Measurements from ENCODE around the gene INTU.
"Not testable (repeated sequence)": the region's sequence is repeated elsewhere in the genome, so short reads cannot be mapped to it uniquely, and the experiment has no call there.

INTU gene

DNA sequence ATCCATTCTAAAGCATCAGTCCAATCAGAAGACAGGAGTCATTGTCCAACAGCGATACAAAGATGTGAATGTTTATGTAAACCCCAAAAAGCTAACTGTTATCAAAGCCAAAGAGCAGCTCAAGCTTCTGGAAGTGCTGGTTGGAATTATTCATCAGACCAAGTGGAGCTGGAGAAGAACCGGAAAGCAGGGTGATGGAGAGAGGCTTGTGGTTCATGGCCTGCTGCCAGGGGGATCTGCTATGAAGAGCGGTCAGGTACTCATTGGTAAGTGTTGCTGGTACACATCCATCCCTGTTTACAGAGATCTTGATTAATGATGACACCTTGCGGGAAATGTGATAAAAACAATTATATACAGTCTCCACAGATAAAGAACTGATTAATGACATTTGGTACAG, 11.0 kb downstream of the INTU start:
- no peak for DNase-seq (ENCODE audit: low read depth in 2 of 2)

DNA sequence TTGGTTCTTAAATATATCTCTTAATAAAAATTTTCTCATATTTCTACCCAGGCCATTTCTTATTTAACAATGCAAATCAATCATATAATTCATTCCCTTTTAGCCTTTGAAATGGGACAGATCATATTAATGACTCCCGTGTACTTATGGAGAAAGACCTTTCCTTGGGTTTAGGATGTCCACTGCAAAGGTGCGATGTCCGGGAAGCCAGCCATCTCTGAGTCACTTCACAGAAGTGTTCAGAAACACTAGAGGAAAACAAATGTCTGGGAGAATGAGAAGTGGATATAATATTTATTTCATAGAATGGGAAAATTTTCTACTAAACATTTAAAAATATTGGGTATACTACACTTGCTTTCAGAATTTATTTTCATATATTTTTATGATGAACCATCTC, 15.3 kb downstream of the INTU start:
- DNase-seq (ENCODE audit: low read depth in 2 of 2), result no peak

DNA sequence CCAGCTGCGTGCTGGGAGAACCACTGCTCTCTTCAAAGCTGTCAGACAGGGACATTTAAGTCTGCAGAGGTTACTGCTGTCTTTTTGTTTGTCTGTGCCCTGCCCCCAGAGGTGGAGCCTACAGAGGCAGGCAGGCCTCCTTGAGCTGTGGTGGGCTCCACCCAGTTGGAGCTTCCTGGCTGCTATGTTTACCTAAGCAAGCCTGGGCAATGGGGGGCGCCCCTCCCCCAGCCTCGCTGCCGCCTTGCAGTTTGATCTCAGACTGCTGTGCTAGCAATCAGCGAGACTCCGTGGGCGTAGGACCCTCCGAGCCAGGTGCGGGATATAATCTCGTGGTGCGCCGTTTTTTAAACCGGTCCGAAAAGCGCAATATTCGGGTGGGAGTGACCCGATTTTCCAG, 22.8 kb downstream of the INTU start:
- not testable (repeated sequence) for DNase-seq (ENCODE audit: low read depth in 2 of 2)

DNA sequence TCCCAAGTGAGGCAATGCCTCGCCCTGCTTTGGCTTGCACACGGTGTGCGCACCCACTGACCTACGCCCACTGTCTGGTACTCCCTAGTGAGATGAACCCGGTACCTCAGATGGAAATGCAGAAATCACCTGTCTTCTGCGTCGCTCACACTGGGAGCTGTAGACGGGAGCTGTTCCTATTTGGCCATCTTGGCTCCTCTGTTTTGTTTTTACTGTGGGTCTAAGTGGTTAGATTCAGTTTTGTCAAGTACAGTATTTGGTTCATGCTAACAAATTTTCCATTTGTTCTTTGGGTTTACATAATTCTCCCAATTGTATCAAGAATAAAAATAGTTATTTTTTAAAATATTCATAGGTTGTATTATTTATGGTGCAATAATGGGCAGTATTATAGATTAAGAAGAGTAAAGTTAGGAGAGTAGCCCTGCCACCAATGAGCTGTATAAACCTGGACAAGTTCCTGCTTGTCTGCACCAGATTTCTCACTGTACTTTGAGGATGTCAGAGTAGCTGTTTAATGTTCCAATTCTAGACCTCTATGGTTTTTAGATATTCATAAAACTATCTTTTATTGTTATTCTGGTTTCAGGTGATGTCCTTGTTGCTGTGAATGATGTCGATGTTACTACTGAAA, 23.4 kb downstream of the INTU start:
- DNase-seq (ENCODE audit: low read depth in 2 of 2), result no peak

DNA sequence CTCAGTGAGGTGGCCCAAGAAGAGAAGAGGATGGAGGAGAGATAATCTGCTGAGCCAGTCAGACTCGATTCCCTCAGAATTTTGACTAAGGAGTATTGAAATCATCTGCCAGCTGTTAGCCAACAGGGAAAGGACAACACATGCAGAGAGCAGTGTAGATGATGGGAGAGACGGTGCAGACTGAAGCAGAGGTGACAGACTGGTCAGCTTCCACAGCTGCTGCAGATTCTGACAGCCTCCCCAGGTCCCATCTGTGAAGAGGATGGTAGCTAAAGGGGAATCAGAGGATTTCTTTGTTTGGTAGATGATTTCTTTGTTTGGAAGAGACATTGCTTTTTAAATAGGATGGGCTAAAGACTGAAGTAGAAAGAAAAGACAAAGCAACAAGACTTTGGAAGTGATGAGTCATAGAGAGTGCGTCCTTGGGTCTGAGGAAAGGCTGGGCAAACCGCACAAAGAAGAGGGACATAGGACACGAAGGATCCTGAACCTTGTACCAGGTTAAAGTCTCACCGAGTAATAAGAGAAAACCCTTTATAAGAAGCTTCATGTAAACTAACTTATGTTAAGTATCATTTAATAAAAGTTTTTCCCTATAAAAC, 27.6 kb downstream of the INTU start:
- no peak for DNase-seq (ENCODE audit: low read depth in 2 of 2)

DNA sequence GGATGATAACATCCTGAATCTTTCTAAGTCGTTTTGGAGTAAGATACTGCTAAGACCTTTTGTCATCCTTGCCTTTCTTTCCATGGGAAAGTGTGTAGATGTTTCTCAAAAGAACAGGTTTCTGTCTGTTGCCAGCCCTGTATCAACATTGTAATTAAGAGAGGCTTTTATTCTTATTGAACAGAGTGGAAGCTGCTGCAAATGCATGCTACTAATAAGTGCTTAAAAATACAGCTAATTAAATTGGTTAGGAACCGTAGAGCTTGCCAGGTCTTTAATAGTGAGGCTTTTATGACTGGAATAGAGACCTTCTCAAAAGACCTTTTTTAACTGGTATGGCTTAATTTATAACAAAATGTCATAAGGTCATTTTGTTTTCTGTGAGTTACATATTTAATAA, 34.4 kb downstream of the INTU start:
- no peak for DNase-seq (ENCODE audit: low read depth in 2 of 2)

DNA sequence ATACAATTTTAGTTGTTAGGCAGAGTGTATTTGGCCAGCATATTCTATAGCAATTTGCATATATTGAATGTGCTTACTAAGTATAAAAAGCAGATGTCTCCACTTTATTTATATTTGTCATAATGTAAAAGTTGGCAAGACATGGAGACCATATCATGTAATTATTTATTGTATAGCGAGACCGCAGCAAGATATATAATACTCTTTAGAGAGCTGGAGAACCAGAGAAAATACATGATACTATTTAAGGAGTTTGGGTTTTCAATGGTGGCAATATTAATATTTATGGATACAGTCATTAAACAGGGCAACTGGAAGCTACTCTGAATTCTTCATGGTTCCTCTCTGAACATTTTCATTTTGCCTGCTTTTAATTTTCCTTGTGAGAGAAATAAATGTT, 35.0 kb downstream of the INTU start:
- DNase-seq (ENCODE audit: low read depth in 2 of 2), result no peak

DNA sequence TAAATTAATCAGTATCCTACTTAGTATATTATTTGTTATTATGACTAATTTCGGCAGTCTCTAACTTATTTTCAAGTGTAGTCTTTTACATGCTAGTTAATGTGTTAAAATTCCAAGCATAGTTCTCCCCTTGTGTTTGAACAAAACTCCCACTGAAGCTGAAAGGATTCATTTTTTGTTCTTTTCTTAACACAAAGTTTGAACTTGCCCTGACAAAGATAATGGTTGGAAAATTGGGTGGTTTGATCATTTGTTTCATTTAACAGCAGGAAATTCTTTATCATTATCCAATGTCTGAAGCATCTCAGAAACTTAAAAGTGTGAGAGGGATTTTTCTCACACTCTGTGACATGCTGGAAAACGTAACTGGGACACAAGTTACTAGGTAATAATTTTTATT, 36.0 kb downstream of the INTU start:
- DNase-seq (ENCODE audit: low read depth in 2 of 2), result no peak

DNA sequence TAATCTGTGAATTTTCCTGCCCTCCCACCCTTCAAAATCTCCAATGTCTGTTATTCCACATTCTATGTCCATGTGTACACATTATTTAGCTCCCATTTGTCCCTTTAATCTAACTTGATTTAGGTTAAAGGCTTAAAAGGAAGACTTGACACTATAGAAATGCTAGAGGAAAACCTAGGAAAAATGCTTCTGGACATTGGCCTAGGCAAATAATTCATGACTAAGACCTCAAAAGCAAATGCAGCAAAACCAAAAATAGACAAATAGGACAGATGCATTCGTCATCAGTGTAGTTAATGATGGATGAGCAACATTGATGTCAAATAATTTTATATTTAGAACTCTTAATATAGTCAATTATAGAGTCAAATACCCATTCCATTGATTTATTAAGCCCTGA, 36.9 kb downstream of the INTU start:
- no peak for DNase-seq (ENCODE audit: low read depth in 2 of 2)

DNA sequence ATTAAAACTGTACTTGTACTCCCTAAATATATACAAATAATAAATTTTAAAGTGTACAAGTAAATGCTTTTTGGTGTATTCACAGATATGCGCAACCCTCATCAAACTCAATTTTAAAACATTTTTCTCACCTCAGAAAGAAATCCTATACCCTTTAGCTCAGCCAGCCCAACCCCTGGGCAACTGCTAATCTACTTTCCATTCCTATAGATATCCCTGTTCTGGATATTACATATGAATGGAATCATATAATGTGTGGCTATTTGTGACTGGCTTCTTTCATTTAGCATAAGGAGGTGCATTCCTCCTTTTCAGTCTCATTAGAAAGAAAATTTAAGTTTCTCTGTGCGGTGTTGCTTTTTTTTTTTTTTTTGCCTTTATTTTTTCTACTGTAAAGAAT, 39.4 kb downstream of the INTU start:
- no peak for DNase-seq (ENCODE audit: low read depth in 2 of 2)

DNA sequence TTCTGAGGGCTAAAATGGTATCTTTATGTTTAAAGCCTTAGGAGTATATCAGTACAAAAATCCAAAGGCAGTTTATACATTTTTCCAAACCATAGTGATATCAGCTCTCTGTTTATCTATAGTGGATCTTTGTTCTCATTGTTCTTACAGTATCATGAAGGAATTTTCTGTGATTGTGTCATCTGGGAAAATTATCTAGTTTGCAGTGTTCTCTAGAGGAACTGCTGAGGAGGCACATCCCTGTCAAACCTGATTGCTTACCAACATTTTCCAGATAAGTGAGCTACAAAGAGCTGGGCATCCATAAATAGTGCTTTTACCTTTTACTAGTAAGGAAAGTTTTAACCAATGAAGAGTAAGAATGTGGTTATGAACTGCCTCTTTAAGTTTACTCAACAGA, 52.5 kb downstream of the INTU start:
- DNase-seq (ENCODE audit: low read depth in 2 of 2), result no peak

DNA sequence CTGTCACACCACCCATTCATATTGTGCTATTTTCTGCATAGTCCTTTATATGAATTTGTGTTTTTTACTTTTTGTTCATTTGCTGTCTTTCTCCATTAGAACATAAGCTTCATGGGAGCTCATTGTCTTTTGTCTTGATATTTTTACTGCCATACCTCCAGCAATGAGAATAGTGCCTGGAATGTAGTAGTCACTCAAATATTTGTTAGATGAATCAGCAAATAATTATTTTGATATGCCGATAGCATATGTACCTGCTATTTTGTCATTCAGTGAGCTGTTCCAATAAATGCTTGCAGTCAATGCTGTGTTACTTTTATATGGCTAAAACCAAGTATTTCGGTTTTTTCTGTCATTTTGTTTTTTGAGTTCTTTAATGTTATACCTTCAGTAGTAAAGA, 53.9 kb downstream of the INTU start:
- no peak for DNase-seq (ENCODE audit: low read depth in 2 of 2)

DNA sequence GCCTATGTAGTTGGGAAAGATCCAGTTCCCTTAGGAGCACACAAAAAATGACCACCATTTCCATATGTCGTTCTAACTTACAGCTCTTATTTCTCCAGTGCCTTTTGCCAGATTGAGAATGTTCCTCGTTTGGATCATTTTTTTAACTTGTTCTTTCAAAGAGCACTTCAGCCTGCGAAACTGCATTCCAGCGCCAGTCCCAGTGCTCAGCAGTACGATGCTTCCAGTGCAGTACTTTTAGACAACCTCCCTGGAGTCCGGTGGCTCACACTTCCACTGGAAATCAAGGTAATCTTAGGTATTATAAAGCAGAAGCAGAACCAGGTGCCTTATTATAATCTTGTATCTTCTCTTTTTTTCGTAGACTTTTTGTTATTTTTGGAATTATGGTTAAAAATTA, 54.8 kb downstream of the INTU start:
- no peak for DNase-seq (ENCODE audit: low read depth in 2 of 2)

DNA sequence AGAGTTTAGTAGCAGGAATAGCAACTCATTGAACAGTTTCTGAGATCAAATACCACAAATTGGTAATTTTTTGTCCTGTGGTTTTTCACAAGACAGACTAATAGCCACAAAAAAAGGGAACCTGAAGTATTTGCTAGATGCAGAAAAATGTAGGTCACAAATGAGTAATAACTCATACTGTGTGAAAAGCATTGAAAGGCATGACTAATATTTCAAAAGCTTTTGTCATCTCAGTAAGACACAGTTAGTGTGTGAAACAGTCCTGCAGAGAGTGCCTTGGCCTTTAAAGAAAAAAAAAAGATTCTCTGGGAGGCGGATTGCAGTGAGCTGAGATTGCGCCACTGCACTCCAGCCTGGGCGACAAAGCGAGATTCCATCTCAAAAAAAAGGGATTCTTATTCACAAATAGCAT, 66.0 kb downstream of the INTU start:
- no peak for DNase-seq (ENCODE audit: low read depth in 2 of 2)

DNA sequence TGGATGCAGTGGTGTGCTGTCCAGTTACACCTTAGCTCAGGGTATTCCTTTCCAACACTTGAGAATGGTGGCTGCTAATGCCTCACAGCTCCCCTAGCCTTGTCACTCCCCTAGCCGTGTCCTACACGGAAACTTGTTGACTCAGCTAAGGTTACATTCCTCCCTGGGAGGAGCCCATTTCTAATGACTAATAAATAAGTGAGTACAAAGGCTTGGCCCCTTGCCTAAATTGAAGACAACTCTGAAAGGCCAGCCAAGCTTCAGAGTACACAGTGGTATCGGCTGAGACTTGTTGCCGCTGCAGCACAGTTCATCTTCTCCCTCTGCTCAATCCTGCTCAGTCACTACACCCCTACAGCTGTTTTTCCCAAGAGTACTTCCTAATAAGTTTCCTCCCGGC, 76.2 kb downstream of the INTU start:
- no peak for DNase-seq (ENCODE audit: low read depth in 2 of 2)

DNA sequence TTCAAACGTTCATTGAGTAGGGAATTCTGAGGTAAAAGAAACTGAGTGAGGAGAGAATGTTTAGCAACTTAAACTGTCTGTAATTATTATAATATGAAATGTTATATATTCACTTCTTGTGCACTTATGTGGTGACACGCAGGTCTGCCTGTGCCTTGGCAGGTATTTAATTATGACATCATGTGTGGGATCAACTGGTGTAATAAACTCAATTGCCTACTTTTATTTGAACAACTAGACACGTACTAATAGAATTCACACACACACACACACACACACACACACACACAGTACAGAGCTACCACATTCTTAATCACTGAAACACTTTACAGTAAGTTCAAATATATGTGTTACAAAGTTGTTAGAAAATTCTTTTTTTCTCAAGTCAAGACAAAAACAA, 76.7 kb downstream of the INTU start:
- no peak for DNase-seq (ENCODE audit: low read depth in 2 of 2)

DNA sequence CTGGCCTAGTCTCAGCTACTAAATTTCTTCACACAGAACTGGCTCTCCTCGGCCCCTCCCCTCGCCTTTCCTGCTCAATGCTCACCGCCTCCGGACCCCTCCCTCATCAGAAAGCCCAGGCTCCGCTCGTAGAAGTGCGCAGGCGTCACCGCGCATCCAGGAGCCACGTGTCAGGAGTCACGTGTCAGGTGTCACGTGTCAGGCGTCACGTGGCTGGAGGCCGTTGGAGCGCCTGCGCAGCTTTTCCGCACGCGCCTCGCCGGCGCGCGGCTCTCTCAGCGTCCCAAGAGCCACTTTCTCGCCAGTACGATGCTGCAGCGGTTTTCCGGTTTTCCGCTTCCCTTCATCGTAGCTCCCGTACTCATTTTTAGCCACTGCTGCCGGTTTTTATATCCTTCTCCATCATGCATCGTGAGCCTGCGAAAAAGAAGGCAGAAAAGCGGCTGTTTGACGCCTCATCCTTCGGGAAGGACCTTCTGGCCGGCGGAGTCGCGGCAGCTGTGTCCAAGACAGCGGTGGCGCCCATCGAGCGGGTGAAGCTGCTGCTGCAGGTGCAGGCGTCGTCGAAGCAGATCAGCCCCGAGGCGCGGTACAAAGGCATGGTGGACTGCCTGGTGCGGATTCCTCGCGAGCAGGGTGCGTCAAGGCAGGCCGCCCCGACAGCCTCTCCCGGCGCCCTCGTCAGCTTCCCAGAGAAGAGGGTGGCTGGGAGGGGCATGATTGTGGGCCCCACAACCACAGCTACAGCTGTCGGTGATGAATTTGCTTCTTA, 97.6 kb downstream of the INTU start, which contains the start of gene SLC25A31:
Gene SLC25A31 (plus strand): TSS at position 259 of the 772 bp plus-strand sequence. CDS start 146 bp downstream, at position 405.
- DNase-seq (ENCODE audit: low read depth in 2 of 2), result no peak

DNA sequence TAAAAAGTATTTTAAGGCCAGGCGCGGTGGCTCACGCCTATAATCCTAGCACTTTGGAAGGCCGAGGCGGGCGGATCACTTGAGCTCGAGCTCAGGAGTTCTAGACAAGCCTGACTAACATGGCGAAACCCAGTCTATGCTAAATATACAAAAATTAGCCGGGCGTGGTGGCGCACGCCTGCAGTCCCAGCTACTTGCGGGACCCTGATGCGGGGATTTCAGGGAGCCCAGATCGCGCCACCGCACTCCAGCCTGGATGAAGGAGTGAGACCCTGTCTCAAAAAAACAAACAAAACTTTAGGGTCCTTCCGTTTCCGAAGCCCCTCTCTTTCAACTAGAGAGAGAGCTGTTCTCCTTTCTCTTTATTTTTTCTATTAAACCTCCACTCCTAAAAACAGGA, 98.6 kb downstream of the INTU start:
- DNase-seq (ENCODE audit: low read depth in 2 of 2), result no peak

DNA sequence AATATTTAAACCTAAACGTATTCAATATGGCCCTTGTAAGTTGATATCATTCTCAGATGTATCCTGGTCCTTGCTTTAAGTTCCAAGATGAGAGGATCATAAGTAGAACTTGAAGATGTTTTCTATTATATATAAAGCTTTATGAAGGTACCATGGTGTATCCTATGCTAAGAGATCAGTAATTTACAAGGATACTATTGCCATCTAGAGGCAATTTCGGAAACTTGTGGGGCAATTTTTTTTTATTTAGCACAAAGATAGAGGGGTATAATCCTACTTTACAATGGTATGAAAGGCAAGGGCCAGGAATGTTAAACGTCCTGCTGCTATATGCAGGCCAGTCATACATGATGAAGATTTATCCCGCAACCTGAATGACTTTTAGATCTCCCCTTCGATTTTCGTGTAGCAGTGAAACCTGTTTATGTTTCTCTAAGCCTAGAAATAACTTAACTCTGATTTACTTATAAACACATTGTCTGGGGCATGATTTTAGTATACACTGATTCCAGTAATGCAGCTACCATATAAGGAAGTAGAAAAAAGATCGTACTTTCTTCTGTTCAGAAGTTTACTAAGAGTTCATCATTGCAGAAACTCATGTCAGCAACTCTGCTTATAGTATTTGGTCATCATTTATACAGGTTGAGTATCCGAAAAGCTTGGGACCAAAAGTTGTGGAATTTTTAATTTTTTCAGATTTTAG, 100.0 kb downstream of the INTU start:
- DNase-seq (ENCODE audit: low read depth in 2 of 2), result no peak

DNA sequence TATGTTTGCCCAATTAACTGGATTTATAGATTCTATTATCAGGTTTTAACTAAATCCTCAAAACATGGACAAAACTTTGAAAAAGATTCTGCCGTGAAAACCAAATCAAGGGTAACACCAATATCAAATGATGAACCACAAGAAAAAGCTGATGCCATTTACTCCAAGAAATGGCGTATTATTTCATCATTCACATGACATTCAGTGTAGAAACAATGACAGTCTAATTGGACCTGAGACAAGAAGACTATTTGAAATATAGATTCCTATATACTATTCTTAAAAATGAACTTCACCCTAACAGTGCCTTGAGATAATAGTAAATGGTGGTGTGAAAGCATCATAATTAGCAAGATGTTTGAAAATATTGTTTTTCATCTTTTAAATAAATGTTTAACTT, 102.2 kb downstream of the INTU start:
- no peak for DNase-seq (ENCODE audit: low read depth in 2 of 2)

DNA sequence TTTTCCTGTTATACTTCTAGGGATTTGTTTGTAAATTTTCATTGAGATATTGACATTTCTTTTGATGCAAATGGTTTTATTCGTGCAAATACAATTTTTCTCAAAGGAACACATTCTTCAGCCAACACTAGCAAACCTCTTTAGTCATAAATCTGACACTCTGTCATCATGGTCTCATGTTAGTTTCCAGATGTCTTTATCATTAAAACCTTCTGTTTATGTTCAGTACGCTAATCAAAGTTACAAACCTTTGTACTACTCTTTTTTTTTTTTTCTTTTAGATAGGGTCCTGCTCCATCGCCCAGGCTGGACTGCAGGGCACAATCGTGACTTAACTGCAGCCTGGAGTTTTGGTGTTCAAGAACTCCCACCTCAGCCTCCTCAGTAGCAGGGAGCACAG, 104.5 kb downstream of the INTU start:
- DNase-seq (ENCODE audit: low read depth in 2 of 2), result no peak

DNA sequence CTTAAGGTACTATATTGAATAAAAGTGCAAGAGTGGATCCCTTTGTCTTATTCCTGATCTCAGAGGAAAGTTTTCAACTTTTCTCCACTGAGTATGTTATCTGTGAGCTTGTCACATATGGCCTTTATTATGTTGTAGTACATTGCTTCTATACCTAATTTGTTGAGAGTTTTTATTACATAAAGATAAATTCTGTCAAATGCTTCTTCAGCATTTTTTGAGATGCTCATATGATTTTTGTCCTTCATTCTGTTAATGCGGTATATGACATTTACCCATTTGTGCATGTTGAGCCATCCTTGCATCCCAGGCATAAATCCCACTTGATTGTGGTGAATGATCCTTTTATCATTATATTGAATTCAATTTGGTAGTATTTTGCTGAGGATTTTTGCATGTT, 108.5 kb downstream of the INTU start:
- DNase-seq (ENCODE audit: low read depth in 2 of 2), result no peak

DNA sequence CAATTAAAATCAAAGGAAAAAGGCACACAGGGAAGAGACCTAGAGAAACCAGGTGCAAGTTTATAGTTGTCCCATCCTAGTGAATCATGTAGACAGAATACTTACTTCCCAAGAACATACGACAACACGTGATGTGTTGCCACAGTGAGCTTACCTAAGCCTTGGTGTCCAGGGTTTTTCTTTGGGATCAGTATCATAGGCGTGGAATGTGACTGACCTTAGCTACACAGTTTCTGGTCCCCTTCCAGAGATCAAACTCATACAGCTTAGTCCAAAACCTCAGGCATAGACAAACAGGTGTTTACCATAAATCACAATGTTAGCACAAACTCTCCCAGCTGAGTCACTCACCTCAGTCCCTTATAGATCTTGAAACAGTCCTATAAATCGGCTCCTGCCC, 115.1 kb downstream of the INTU start:
- DNase-seq (ENCODE audit: low read depth in 2 of 2), result no peak

All from stimulated activated CD8-positive, alpha-beta memory T cell treated with anti-CD3 and anti-CD28 coated beads, Interleukin-2, amount 100 ng/mL, for 48 hours (primary cell).